ENCODE measurements around the gene C14orf39.

GRCh38 chr14:60506462-60506984, 20.7 kb upstream of the C14orf39 start:
- TF ChIP-seq POLR2A (IDR thresholded peaks at IDR 0.05; ENCODE audit: control extremely low read depth in 1 of 2, low read depth in 2 of 2, low read length in 2 of 2) (no peak), CTCF (IDR thresholded peaks at IDR 0.05; ENCODE audit: control extremely low read depth in 1 of 3, insufficient read depth in 1 of 3, low read depth in 1 of 3, low read length in 3 of 3) (no peak), E2F6 (IDR thresholded peaks at IDR 0.05) (no peak), EP300 (IDR thresholded peaks at IDR 0.05; ENCODE audit: borderline replicate concordance in 1 of 2, low read depth in 2 of 2, low read length in 2 of 2) (no peak), TCF12 (IDR thresholded peaks at IDR 0.05; ENCODE audit: low read depth, low read length) (no peak), EZH2 (IDR thresholded peaks at IDR 0.05; ENCODE audit: low read depth, low read length, severe bottlenecking) (no peak), HDAC2 (IDR thresholded peaks at IDR 0.05; ENCODE audit: borderline replicate concordance in 1 of 2, low read depth in 2 of 2, low read length in 2 of 2) (no peak), GABPA (IDR thresholded peaks at IDR 0.05; ENCODE audit: borderline replicate concordance, insufficient read depth, low read length) (no peak), PHF8 (conservative IDR thresholded peaks at IDR 0.05; ENCODE audit: low read depth, low read length) (no peak)

All from H1 (cell line).